ENCODE data around the gene ITK.

Gene ITK

GRCh38 chr5:157217289-157218024 lies 36.8 kb downstream of the ITK start:
- no CpG with 5 or more reads among the region's 5 CpGs for WGBS, 2 donors (ENCODE audit: extremely low coverage in 2 of 2, insufficient read length in 2 of 2, insufficient replicate concordance in 1 of 2)
- no peak overlapping the region for H2BK120ac ChIP-seq (ENCODE audit: low read depth, low read length)

GRCh38 chr5:157219491-157220271 lies 39.0 kb downstream of the ITK start:
- no peaks in the 10 kb centered on the region for H3K9me3 ChIP-seq (replicated peaks in 1 of 2; ENCODE audit: control insufficient read depth in 2 of 2, insufficient read depth in 1 of 2, low read depth in 1 of 2, low read length in 2 of 2)
- WGBS, 2 donors (ENCODE audit: extremely low coverage in 2 of 2, insufficient read length in 2 of 2, insufficient replicate concordance in 1 of 2) = no CpG with 5 or more reads among the region's 9 CpGs

More at GRCh38 chr5:157217289-157218024, 36.8 kb downstream of the ITK start:
- Histone ChIP-seq H2BK12ac (ENCODE audit: low read length) (no peak overlapping the region), H3K4me3 (ENCODE audit: low read length in 2 of 2) (no peak overlapping the region), H4K91ac (ENCODE audit: low read depth, low read length, poor library complexity) (no peak overlapping the region), H3K14ac (ENCODE audit: low read length) (no peak overlapping the region), H3K9ac (ENCODE audit: low read depth, low read length, poor library complexity) (no peak overlapping the region), H4K8ac (ENCODE audit: low read depth, low read length) (no peak overlapping the region), H3K23ac (ENCODE audit: low read depth, low read length, poor library complexity) (no peak overlapping the region), H3K27me3 (ENCODE audit: control insufficient read depth in 3 of 3, insufficient read depth in 3 of 3, low read depth in 1 of 3, low read length in 3 of 3) (no peaks in the 10 kb centered on the region), H3K4me1 (ENCODE audit: control insufficient read depth in 2 of 2, insufficient read depth in 1 of 2, low read depth in 1 of 2, low read length in 2 of 2) (peaks cover 0 to under 1% of the 10 kb centered on the region in 2 donors), H3K27ac (replicated peaks; ENCODE audit: low read length) (no peak overlapping the region), H3K9me3 (replicated peaks in 1 of 2; ENCODE audit: control insufficient read depth in 2 of 2, insufficient read depth in 1 of 2, low read depth in 1 of 2, low read length in 2 of 2) (no peaks in the 10 kb centered on the region), H3K79me1 (ENCODE audit: low read depth, low read length) (no peaks in the 10 kb centered on the region), H3K18ac (ENCODE audit: low read length) (no peak overlapping the region), H3K36me3 (replicated peaks in 1 of 2; ENCODE audit: control insufficient read depth in 2 of 2, insufficient read depth in 2 of 2, low read length in 2 of 2) (no peaks in the 10 kb centered on the region), H2AK5ac (ENCODE audit: low read depth, low read length) (no peak overlapping the region), H2AFZ (ENCODE audit: low read length) (peak overlapping the region; percentile 89), H2BK15ac (ENCODE audit: low read length) (no peak overlapping the region), H3K4me2 (ENCODE audit: insufficient read depth, low read length, poor library complexity, severe bottlenecking) (no peak overlapping the region), H2BK5ac (ENCODE audit: low read length) (no peak overlapping the region), H3K4ac (ENCODE audit: low read length) (no peak overlapping the region)
- no peak for DNase-seq (ENCODE audit: low spot score)

GRCh38 chr5:157221959-157222358 lies 41.3 kb downstream of the ITK start:
- no peak overlapping the region for H3K4me3 ChIP-seq (ENCODE audit: low read length in 2 of 2)
- H2BK12ac ChIP-seq (ENCODE audit: low read length) = no peak overlapping the region
- no peak overlapping the region for H3K27ac ChIP-seq (replicated peaks; ENCODE audit: low read length)
- no peak overlapping the region for H2BK120ac ChIP-seq (ENCODE audit: low read depth, low read length)
- DNase-seq (ENCODE audit: low spot score) = no peak
- H2AFZ ChIP-seq (ENCODE audit: low read length) = peak overlapping the region; percentile 55
- no peak overlapping the region for H3K23ac ChIP-seq (ENCODE audit: low read depth, low read length, poor library complexity)
- H3K27me3 ChIP-seq (ENCODE audit: control insufficient read depth in 3 of 3, insufficient read depth in 3 of 3, low read depth in 1 of 3, low read length in 3 of 3) = no peaks in the 10 kb centered on the region
- no peak overlapping the region for H3K4me2 ChIP-seq (ENCODE audit: insufficient read depth, low read length, poor library complexity, severe bottlenecking)
- no peak overlapping the region for H3K4ac ChIP-seq (ENCODE audit: low read length)
- H2BK15ac ChIP-seq (ENCODE audit: low read length) = no peak overlapping the region
- H3K79me1 ChIP-seq (ENCODE audit: low read depth, low read length) = no peaks in the 10 kb centered on the region
- H3K18ac ChIP-seq (ENCODE audit: low read length) = no peak overlapping the region
- no CpG with 5 or more reads among the region's 5 CpGs for WGBS, 2 donors (ENCODE audit: extremely low coverage in 2 of 2, insufficient read length in 2 of 2, insufficient replicate concordance in 1 of 2)
- H3K4me1 ChIP-seq (ENCODE audit: control insufficient read depth in 2 of 2, insufficient read depth in 1 of 2, low read depth in 1 of 2, low read length in 2 of 2) = peaks cover 0 to 4% of the 10 kb centered on the region in 2 donors
- H3K14ac ChIP-seq (ENCODE audit: low read length) = no peak overlapping the region
- no peak overlapping the region for H4K91ac ChIP-seq (ENCODE audit: low read depth, low read length, poor library complexity)
- H3K9ac ChIP-seq (ENCODE audit: low read depth, low read length, poor library complexity) = no peak overlapping the region
- H2BK5ac ChIP-seq (ENCODE audit: low read length) = no peak overlapping the region
- no peak overlapping the region for H2AK5ac ChIP-seq (ENCODE audit: low read depth, low read length)
- no peaks in the 10 kb centered on the region for H3K9me3 ChIP-seq (replicated peaks in 1 of 2; ENCODE audit: control insufficient read depth in 2 of 2, insufficient read depth in 1 of 2, low read depth in 1 of 2, low read length in 2 of 2)
- no peaks in the 10 kb centered on the region for H3K36me3 ChIP-seq (replicated peaks in 1 of 2; ENCODE audit: control insufficient read depth in 2 of 2, insufficient read depth in 2 of 2, low read length in 2 of 2)
- H4K8ac ChIP-seq (ENCODE audit: low read depth, low read length) = no peak overlapping the region

More at GRCh38 chr5:157219491-157220271, 39.0 kb downstream of the ITK start:
- no peak overlapping the region for H3K9ac ChIP-seq (ENCODE audit: low read depth, low read length, poor library complexity)
- no peaks in the 10 kb centered on the region for H3K79me1 ChIP-seq (ENCODE audit: low read depth, low read length)
- H3K4me1 ChIP-seq (ENCODE audit: control insufficient read depth in 2 of 2, insufficient read depth in 1 of 2, low read depth in 1 of 2, low read length in 2 of 2) = peaks cover 0 to 4% of the 10 kb centered on the region in 2 donors
- no peak overlapping the region for H2AFZ ChIP-seq (ENCODE audit: low read length)
- no peaks in the 10 kb centered on the region for H3K27me3 ChIP-seq (ENCODE audit: control insufficient read depth in 3 of 3, insufficient read depth in 3 of 3, low read depth in 1 of 3, low read length in 3 of 3)
- H3K4ac ChIP-seq (ENCODE audit: low read length) = no peak overlapping the region
- no peak overlapping the region for H4K91ac ChIP-seq (ENCODE audit: low read depth, low read length, poor library complexity)
- H2BK12ac ChIP-seq (ENCODE audit: low read length) = no peak overlapping the region
- H3K4me3 ChIP-seq (ENCODE audit: low read length in 2 of 2) = no peak overlapping the region
- H3K36me3 ChIP-seq (replicated peaks in 1 of 2; ENCODE audit: control insufficient read depth in 2 of 2, insufficient read depth in 2 of 2, low read length in 2 of 2) = no peaks in the 10 kb centered on the region
- DNase-seq (ENCODE audit: low spot score) = no peak
- H3K23ac ChIP-seq (ENCODE audit: low read depth, low read length, poor library complexity) = no peak overlapping the region
- H4K8ac ChIP-seq (ENCODE audit: low read depth, low read length) = no peak overlapping the region
- H2BK5ac ChIP-seq (ENCODE audit: low read length) = no peak overlapping the region
- H2AK5ac ChIP-seq (ENCODE audit: low read depth, low read length) = no peak overlapping the region
- no peak overlapping the region for H2BK120ac ChIP-seq (ENCODE audit: low read depth, low read length)
- no peak overlapping the region for H3K27ac ChIP-seq (replicated peaks; ENCODE audit: low read length)
- no peak overlapping the region for H3K14ac ChIP-seq (ENCODE audit: low read length)
- no peak overlapping the region for H2BK15ac ChIP-seq (ENCODE audit: low read length)
- no peak overlapping the region for H3K18ac ChIP-seq (ENCODE audit: low read length)
- no peak overlapping the region for H3K4me2 ChIP-seq (ENCODE audit: insufficient read depth, low read length, poor library complexity, severe bottlenecking)

- H3K27ac ChIP-seq (replicated peaks; ENCODE audit: low read length) = no peak overlapping the region
- H3K4ac ChIP-seq (ENCODE audit: low read length) = no peak overlapping the region
- no peak overlapping the region for H4K91ac ChIP-seq (ENCODE audit: low read depth, low read length, poor library complexity)
- H2BK12ac ChIP-seq (ENCODE audit: low read length) = no peak overlapping the region
- H3K9ac ChIP-seq (ENCODE audit: low read depth, low read length, poor library complexity) = no peak overlapping the region
- H2BK5ac ChIP-seq (ENCODE audit: low read length) = no peak overlapping the region
- H3K23ac ChIP-seq (ENCODE audit: low read depth, low read length, poor library complexity) = no peak overlapping the region
- no peak overlapping the region for H3K4me2 ChIP-seq (ENCODE audit: insufficient read depth, low read length, poor library complexity, severe bottlenecking)
- H3K4me1 ChIP-seq (ENCODE audit: control insufficient read depth in 2 of 2, insufficient read depth in 1 of 2, low read depth in 1 of 2, low read length in 2 of 2) = peaks cover 0 to 4% of the 10 kb centered on the region in 2 donors
- H2BK15ac ChIP-seq (ENCODE audit: low read length) = no peak overlapping the region
- no peak for DNase-seq (ENCODE audit: low spot score)
- no peaks in the 10 kb centered on the region for H3K27me3 ChIP-seq (ENCODE audit: control insufficient read depth in 3 of 3, insufficient read depth in 3 of 3, low read depth in 1 of 3, low read length in 3 of 3)
- H4K8ac ChIP-seq (ENCODE audit: low read depth, low read length) = no peak overlapping the region
- H2AK5ac ChIP-seq (ENCODE audit: low read depth, low read length) = no peak overlapping the region
- WGBS, 2 donors (ENCODE audit: extremely low coverage in 2 of 2, insufficient read length in 2 of 2, insufficient replicate concordance in 1 of 2) = no CpG with 5 or more reads among the region's 10 CpGs
- H2BK120ac ChIP-seq (ENCODE audit: low read depth, low read length) = no peak overlapping the region
- peak overlapping the region; percentile 55 for H2AFZ ChIP-seq (ENCODE audit: low read length)
- H3K18ac ChIP-seq (ENCODE audit: low read length) = no peak overlapping the region
- no peak overlapping the region for H3K4me3 ChIP-seq (ENCODE audit: low read length in 2 of 2)
- no peaks in the 10 kb centered on the region for H3K79me1 ChIP-seq (ENCODE audit: low read depth, low read length)
- no peaks in the 10 kb centered on the region for H3K9me3 ChIP-seq (replicated peaks in 1 of 2; ENCODE audit: control insufficient read depth in 2 of 2, insufficient read depth in 1 of 2, low read depth in 1 of 2, low read length in 2 of 2)
- H3K14ac ChIP-seq (ENCODE audit: low read length) = no peak overlapping the region
- H3K36me3 ChIP-seq (replicated peaks in 1 of 2; ENCODE audit: control insufficient read depth in 2 of 2, insufficient read depth in 2 of 2, low read length in 2 of 2) = no peaks in the 10 kb centered on the region
These were observed 42.0 kb downstream of the ITK start for GRCh38 chr5:157222506-157223230.
